ENCODE results near the gene C9orf78. TPM values are rescaled to one million over a fixed set of nuclear protein-coding genes. Genes with fewer than 3 reads are reported as not detected.

C9orf78 gene
- total RNA-seq, 1 experiment from 2014 or later = 42.4 TPM

GRCh38 chr9:129815278-129815677, 19.8 kb downstream of the C9orf78 start:
- intact Hi-C loops (cut with micrococcal nuclease) = no loop called here
- H3K4me1 ChIP-seq (ENCODE audit: insufficient read depth, low read length) = no peaks in the 10 kb centered on the region

GRCh38 chr9:129814432-129815223, 20.4 kb downstream of the C9orf78 start:
- H3K36me3 ChIP-seq (ENCODE audit: low read depth, low read length) = peaks cover 2% of the 10 kb centered on the region; the same call in 1 of the 2 replicates
- no peak overlapping the region for H2AFZ ChIP-seq (ENCODE audit: low read length)
- H4K20me1 ChIP-seq (ENCODE audit: low read length) = no peaks in the 10 kb centered on the region
- DNase-seq = no peak
- no peaks in the 10 kb centered on the region for H3F3A ChIP-seq (ENCODE audit: low read length, unreplicated experiment)
- intact Hi-C loops (cut with micrococcal nuclease) = no loop called here
- H3K9me3 ChIP-seq (ENCODE audit: low read length) = no peaks in the 10 kb centered on the region
- no peak overlapping the region for H3K4me3 ChIP-seq (ENCODE audit: low read length)
- POLR2A ChIA-PET (ENCODE audit: unreplicated experiment) = no interaction called here
- H3K27ac ChIP-seq (ENCODE audit: low read length) = no peak overlapping the region
- CTCF ChIA-PET = no interaction called here
- no peaks in the 10 kb centered on the region for H3K4me1 ChIP-seq (ENCODE audit: insufficient read depth, low read length)
- ATAC-seq = no peak
- H3K4me2 ChIP-seq (ENCODE audit: low read length) = no peak overlapping the region
- no peaks in the 10 kb centered on the region for H3K9me2 ChIP-seq (replicated peaks; ENCODE audit: low read length)
- H3K9ac ChIP-seq (ENCODE audit: low read length) = no peak overlapping the region
- TF ChIP-seq EZH2 (IDR thresholded peaks at IDR 0.05; ENCODE audit: low read length, unreplicated experiment) (no peak), EZH2phosphoT487 (IDR thresholded peaks at IDR 0.05; ENCODE audit: borderline replicate concordance, low read length) (no peak), CTCF (conservative IDR thresholded peaks at IDR 0.05; ENCODE audit: low read depth, low read length) (no peak)
- no peaks in the 10 kb centered on the region for H3K79me2 ChIP-seq (ENCODE audit: low read length)
- BruUV-seq (replicated peaks) = no TSS peak
- H3K27me3 ChIP-seq (ENCODE audit: low read length) = no peaks in the 10 kb centered on the region

More at GRCh38 chr9:129815278-129815677, 19.8 kb downstream of the C9orf78 start:
- ChIA-PET POLR2A (ENCODE audit: unreplicated experiment) (no interaction called here), CTCF (no interaction called here)
- Histone ChIP-seq H3K27me3 (ENCODE audit: low read length) (no peaks in the 10 kb centered on the region), H3K79me2 (ENCODE audit: low read length) (no peaks in the 10 kb centered on the region), H3K4me3 (ENCODE audit: low read length) (no peak overlapping the region), H3F3A (ENCODE audit: low read length, unreplicated experiment) (no peaks in the 10 kb centered on the region), H3K9ac (ENCODE audit: low read length) (no peak overlapping the region), H3K27ac (ENCODE audit: low read length) (no peak overlapping the region), H4K20me1 (ENCODE audit: low read length) (no peaks in the 10 kb centered on the region), H3K36me3 (ENCODE audit: low read depth, low read length) (peaks cover 3% of the 10 kb centered on the region), H2AFZ (ENCODE audit: low read length) (no peak overlapping the region), H3K4me2 (ENCODE audit: low read length) (no peak overlapping the region), H3K9me3 (ENCODE audit: low read length) (no peaks in the 10 kb centered on the region), H3K9me2 (replicated peaks; ENCODE audit: low read length) (no peaks in the 10 kb centered on the region)
- BruUV-seq (replicated peaks) = no TSS peak
- DNase-seq (no peak), ATAC-seq (no peak)
- no peak for TF ChIP-seq EZH2phosphoT487 (IDR thresholded peaks at IDR 0.05; ENCODE audit: borderline replicate concordance, low read length)
- TF ChIP-seq EZH2 (IDR thresholded peaks at IDR 0.05; ENCODE audit: low read length, unreplicated experiment) = no peak
- TF ChIP-seq CTCF (conservative IDR thresholded peaks at IDR 0.05; ENCODE audit: low read depth, low read length) = no peak

- intact Hi-C loops (cut with micrococcal nuclease) = no loop called here
- Histone ChIP-seq H3F3A (ENCODE audit: low read length, unreplicated experiment) (no peaks in the 10 kb centered on the region), H4K20me1 (ENCODE audit: low read length) (no peaks in the 10 kb centered on the region), H3K4me1 (ENCODE audit: insufficient read depth, low read length) (no peaks in the 10 kb centered on the region), H3K4me2 (ENCODE audit: low read length) (no peak overlapping the region), H2AFZ (ENCODE audit: low read length) (no peak overlapping the region), H3K27ac (ENCODE audit: low read length) (no peak overlapping the region), H3K36me3 (ENCODE audit: low read depth, low read length) (peaks cover 2% of the 10 kb centered on the region; the same call in 1 of the 2 replicates), H3K27me3 (ENCODE audit: low read length) (no peaks in the 10 kb centered on the region), H3K9ac (ENCODE audit: low read length) (no peak overlapping the region), H3K4me3 (ENCODE audit: low read length) (no peak overlapping the region), H3K9me2 (replicated peaks; ENCODE audit: low read length) (no peaks in the 10 kb centered on the region), H3K9me3 (ENCODE audit: low read length) (no peaks in the 10 kb centered on the region), H3K79me2 (ENCODE audit: low read length) (no peaks in the 10 kb centered on the region)
- TF ChIP-seq CTCF (conservative IDR thresholded peaks at IDR 0.05; ENCODE audit: low read depth, low read length) (no peak), EZH2phosphoT487 (IDR thresholded peaks at IDR 0.05; ENCODE audit: borderline replicate concordance, low read length) (no peak), EZH2 (IDR thresholded peaks at IDR 0.05; ENCODE audit: low read length, unreplicated experiment) (no peak)
- ChIA-PET POLR2A (ENCODE audit: unreplicated experiment) (no interaction called here), CTCF (no interaction called here)
- no peak for ATAC-seq
- DNase-seq = no peak
- BruUV-seq (replicated peaks) = no TSS peak
These were observed 21.4 kb downstream of the C9orf78 start for GRCh38 chr9:129813661-129814060.

Measured in PC-3 (cell line).